Prostate gland (tissue), 2 donors: ENCODE measurements around the gene TEX53.

Experiments used
- POLR2A ChIP-seq: fragments of 450-650 bp; IDR thresholded peaks from one replicate; pipeline ENCODE4 v1.6.1; 2016; ENCODE audit warnings: antibody characterized with exemption, mild to moderate bottlenecking
- POLR2AphosphoS5 ChIP-seq: sonication (generic); formaldehyde crosslinking; IDR thresholded peaks from one replicate; pipeline ENCODE4 v1.6.1; 2017; ENCODE audit warnings: antibody characterized with exemption
- TF ChIP-seq, protein P1 (sequence below), 4 experiments: fragments of 200-600 bp in 2 of 4; fragments of 450-650 bp in 2 of 4; sonication (generic) in 2 of 4; IDR thresholded peaks; 1 replicate in 3 of 4; 2 replicates in 1 of 4; pipeline ENCODE4 v1.5.1; 2016 to 2019; ENCODE audit warnings: antibody characterized with exemption in 4 of 4, mild to moderate bottlenecking in 2 of 4, moderate library complexity in 2 of 4

DNA sequence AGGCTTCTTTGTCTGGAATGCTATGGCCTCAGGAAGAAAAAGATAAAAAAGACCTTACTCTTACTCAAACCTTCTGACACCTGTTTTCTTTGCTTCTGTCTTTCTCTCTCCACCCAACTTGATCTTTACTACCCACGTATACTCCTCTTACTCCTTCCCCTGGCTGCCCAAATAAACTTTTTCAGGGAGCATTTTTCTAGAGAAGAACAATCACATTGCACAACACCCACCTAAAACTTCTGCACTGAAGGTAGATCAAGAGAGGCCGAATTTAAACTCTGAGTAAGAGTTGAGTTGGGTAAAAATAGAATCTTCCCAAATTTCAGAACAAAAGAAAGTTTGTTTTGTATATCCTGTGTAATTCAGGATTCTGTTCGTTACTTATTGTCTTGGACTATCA is 20.5 kb upstream of the TEX53 start:
- TF ChIP-seq, protein P1, sequence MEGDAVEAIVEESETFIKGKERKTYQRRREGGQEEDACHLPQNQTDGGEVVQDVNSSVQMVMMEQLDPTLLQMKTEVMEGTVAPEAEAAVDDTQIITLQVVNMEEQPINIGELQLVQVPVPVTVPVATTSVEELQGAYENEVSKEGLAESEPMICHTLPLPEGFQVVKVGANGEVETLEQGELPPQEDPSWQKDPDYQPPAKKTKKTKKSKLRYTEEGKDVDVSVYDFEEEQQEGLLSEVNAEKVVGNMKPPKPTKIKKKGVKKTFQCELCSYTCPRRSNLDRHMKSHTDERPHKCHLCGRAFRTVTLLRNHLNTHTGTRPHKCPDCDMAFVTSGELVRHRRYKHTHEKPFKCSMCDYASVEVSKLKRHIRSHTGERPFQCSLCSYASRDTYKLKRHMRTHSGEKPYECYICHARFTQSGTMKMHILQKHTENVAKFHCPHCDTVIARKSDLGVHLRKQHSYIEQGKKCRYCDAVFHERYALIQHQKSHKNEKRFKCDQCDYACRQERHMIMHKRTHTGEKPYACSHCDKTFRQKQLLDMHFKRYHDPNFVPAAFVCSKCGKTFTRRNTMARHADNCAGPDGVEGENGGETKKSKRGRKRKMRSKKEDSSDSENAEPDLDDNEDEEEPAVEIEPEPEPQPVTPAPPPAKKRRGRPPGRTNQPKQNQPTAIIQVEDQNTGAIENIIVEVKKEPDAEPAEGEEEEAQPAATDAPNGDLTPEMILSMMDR (IDR thresholded peaks at IDR 0.05) = no peak
- no peak for TF ChIP-seq POLR2A
- TF ChIP-seq POLR2AphosphoS5 = no peak
